ENCODE measurements around the gene IL24. TPM values are rescaled to one million over a fixed set of nuclear protein-coding genes. Genes with fewer than 3 reads are reported as not detected.

IL24 gene
- total RNA-seq, 1 donor: 0.86 TPM

DNA sequence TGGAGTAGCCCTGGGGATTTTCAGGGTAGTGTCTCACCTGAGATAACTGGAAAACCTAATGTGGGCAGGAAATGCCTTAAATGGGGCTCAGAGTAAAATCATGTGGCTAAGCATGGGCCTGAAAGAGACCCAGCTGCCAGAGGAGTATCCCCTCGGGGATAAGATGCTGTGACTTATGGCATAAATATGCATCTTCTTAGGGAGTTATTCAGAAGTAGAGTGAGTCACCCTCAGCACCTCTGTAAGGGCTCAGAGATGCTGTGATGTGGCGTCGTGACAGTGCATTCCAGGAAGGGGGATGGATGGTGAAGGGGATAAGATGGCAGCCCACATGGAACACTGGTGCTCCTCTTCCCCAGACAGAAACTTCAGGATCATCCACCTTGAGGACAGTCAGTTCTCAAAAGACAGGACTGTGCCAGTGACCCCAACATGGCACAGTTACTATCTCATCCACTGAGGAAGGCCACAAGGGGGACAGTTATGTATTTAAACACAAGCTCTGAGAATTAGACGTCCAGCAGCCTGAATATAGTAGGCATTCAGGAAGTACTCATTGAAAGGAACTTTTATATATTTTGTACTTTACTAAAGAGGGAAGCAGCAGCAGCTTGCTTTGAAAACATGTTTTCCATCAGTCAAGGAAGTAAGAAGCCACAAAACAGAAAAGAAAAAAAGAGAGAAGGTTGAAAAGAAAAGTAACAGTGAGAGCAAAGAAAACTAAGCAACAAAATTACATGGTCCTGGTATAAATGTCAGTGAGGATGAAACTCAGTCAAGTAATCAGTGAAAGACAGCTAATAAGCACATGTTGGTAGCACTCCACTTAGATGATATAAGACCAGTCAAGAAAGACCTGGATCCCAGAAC lies 8.3 kb downstream of the IL24 start:
- no peak overlapping the region for H3K4me3 ChIP-seq (ENCODE audit: low read depth, low read length)
- peak; percentile 81 for DNase-seq (ENCODE audit: low read depth)
- TF ChIP-seq, protein P1, sequence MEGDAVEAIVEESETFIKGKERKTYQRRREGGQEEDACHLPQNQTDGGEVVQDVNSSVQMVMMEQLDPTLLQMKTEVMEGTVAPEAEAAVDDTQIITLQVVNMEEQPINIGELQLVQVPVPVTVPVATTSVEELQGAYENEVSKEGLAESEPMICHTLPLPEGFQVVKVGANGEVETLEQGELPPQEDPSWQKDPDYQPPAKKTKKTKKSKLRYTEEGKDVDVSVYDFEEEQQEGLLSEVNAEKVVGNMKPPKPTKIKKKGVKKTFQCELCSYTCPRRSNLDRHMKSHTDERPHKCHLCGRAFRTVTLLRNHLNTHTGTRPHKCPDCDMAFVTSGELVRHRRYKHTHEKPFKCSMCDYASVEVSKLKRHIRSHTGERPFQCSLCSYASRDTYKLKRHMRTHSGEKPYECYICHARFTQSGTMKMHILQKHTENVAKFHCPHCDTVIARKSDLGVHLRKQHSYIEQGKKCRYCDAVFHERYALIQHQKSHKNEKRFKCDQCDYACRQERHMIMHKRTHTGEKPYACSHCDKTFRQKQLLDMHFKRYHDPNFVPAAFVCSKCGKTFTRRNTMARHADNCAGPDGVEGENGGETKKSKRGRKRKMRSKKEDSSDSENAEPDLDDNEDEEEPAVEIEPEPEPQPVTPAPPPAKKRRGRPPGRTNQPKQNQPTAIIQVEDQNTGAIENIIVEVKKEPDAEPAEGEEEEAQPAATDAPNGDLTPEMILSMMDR (IDR thresholded peaks at IDR 0.05; ENCODE audit: insufficient read depth, low read depth, low read length): no peak

DNA sequence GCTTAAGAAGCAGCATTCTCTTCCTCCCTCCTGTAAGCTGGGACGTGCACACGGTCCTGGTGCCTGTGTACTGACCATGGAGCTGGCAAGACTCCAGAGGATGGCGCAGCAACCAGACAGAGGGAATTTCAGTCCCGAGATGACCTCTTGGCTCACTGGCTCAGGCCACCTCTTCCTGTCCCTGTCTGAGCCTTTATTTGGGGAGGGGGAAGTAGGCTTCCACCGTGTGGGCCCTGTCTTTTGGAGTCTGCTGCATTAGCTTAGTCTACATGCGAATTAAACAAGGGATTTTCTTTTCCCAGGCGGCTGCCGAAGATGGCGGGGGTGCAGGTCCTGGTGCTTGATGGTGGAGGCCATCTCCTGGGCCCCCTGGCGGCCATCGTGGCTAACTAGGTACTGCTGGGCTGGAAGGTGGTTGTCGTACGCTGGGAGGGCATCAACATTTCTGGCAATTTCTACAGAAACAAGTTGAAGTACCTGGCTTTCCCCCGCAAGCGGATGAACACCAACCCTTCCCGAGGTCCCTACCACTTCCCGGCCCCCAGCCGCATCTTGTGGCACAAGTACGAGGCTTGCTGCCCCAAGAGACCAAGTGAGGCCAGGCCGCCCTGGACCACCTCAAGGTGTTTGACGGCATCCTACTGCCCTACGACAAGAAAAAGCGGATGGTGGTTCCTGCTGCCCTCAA lies 10.2 kb downstream of the IL24 start:
- TF ChIP-seq, protein P1 (IDR thresholded peaks at IDR 0.05; ENCODE audit: insufficient read depth, low read depth, low read length): peak; percentile 28
- no peak overlapping the region for H3K4me3 ChIP-seq (ENCODE audit: low read depth, low read length)
- no peak for DNase-seq (ENCODE audit: low read depth)

DNA sequence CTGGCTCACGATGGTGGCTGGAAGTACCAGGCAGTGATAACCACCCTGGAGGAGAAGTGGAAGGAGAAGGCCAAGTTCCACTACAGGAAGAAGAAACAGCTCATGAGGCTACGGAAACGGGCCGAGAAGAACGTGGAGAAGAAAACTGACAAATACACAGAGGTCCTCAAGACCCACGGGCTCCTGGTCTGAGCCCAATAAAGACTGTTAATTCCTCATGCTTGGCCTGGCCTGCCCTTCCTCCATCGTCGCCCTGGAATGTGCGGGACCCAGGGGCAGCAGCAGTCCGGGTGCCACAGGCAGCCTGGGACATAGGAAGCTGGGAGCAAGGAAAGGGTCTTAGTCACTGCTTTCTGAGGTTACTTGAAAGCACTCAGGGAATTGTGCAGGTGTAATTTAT lies 10.8 kb downstream of the IL24 start:
- H3K4me3 ChIP-seq (ENCODE audit: low read depth, low read length): no peak overlapping the region
- DNase-seq (ENCODE audit: low read depth): no peak
- TF ChIP-seq, protein P1 (IDR thresholded peaks at IDR 0.05; ENCODE audit: insufficient read depth, low read depth, low read length): no peak

DNA sequence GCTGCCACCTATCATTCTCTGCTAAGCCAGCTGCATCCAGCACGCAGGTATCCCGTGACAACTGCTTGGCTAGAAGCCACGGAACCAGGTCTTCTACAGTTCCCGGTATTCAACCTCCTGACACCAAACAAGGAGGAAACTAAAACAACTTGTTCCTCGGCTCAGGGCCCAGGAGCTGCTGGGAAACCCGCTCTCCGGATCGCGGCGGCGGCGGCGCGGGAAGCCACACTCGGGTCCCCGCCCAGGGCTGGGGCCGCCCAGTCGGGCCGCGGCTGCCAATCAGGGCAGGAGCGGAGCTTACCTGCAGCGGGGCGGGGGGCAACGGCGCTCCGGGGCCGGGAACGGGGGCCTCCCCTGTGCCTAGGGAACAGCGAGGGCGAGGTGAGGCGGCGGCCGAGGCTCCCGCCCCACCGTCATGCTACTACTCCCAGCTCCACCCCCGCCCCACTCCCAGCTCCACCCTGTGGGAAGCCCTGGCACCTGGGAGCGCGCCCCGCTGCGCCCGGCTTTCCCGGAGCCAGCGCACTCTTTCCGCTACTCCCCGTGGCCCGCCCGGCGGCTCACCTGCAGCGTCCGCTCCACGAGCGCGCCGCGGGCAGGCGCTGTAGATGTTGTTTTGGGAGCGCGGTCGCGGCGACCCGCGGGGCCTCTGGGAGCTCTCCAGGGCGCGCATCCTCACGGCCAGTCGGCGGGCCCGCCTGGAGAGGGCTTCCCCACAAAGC lies 12.1 kb downstream of the IL24 start:
- H3K4me3 ChIP-seq (ENCODE audit: low read depth, low read length): peak overlapping the region; percentile 59
- peak; percentile 49 for DNase-seq (ENCODE audit: low read depth)
- TF ChIP-seq, protein P1 (IDR thresholded peaks at IDR 0.05; ENCODE audit: insufficient read depth, low read depth, low read length): no peak

DNA sequence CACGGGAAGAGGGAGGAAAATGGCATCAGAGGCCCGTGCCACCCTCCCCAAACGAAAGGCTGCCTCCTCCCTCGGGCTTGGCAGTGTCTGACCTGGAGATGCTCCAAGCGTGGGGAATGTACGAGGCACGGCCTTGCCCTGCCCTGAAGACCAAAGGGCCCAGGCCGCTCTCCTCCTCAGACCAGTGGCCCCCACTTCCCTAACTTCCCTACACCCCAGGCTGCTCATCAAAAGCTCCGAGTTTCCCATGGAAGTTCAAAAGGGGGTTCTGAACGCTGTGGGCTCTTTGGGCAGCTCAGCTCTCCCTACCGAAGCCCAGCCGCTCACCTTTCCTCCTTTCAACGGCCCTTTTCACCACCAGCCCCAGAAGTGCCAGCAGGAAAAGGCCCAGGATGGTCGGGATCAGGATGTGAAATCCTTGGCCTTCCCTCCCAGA lies 12.7 kb downstream of the IL24 start:
- DNase-seq (ENCODE audit: low read depth): no peak
- TF ChIP-seq, protein P1 (IDR thresholded peaks at IDR 0.05; ENCODE audit: insufficient read depth, low read depth, low read length): no peak
- H3K4me3 ChIP-seq (ENCODE audit: low read depth, low read length): peak overlapping the region; percentile 59

DNA sequence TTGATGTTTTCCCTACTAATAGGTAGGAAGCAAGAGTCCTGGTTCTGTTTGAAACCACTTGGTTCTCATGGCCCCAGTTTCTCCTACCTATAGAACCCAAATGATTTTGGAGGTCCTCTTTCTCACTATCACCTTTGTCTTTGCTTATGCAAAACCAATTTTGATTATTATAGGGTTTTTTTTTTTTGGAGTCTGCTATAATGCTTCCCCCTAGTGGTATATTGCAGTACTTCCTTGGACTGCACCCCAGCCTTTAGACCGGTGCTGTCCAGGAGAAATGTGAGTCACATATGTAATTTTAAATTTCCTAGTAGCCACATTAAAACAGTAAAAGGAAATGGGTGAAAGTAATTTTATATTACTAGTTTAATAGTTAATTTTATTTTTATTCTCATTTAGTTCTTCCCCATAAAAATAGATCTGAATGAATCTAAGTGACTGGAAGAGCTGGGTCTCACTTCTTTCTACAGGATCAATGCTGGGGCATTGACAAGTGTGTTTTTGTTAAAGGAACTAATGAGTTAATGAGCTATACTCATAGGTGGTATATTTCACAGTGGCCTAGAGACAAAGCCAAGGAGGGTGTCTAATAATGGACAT lies 13.9 kb downstream of the IL24 start:
- peak; percentile 75 for DNase-seq (ENCODE audit: low read depth)
- H3K4me3 ChIP-seq (ENCODE audit: low read depth, low read length): no peak overlapping the region
- TF ChIP-seq, protein P1 (IDR thresholded peaks at IDR 0.05; ENCODE audit: insufficient read depth, low read depth, low read length): peak; percentile 76

Measured in fibroblast of villous mesenchyme (primary cell).